CD4-positive, alpha-beta T cell treated with Interleukin-21 for 1 hour (primary cell): ENCODE results near the gene SYT1.

Experiments
- DNase-seq: peaks from one replicate; pipeline ENCODE4 v3.0.0-alpha.2; 2020

The SYT1 gene

GRCh38 chr12:79367032-79367589, 502.5 kb downstream of the SYT1 start:
- no peak for DNase-seq

- DNase-seq = no peak
These were observed 505.4 kb downstream of the SYT1 start for GRCh38 chr12:79370021-79370420.

GRCh38 chr12:79371226-79371625, 506.7 kb downstream of the SYT1 start:
- DNase-seq = no peak

- no peak for DNase-seq
These were observed 509.4 kb downstream of the SYT1 start for GRCh38 chr12:79373896-79374499.

- no peak for DNase-seq
These were observed 510.0 kb downstream of the SYT1 start for GRCh38 chr12:79374545-79374944.

- no peak for DNase-seq
These were observed 510.5 kb downstream of the SYT1 start for GRCh38 chr12:79375050-79375449.

GRCh38 chr12:79378496-79378895, 513.9 kb downstream of the SYT1 start:
- no peak for DNase-seq

GRCh38 chr12:79380402-79380801, 515.8 kb downstream of the SYT1 start:
- DNase-seq = no peak

- no peak for DNase-seq
These were observed 517.0 kb downstream of the SYT1 start for GRCh38 chr12:79381248-79382208.

GRCh38 chr12:79384551-79384950, 520.0 kb downstream of the SYT1 start:
- DNase-seq = no peak

GRCh38 chr12:79388011-79388410, 523.4 kb downstream of the SYT1 start:
- no peak for DNase-seq

GRCh38 chr12:79393842-79394241, 529.3 kb downstream of the SYT1 start:
- DNase-seq = no peak

- no peak for DNase-seq
These were observed 533.0 kb downstream of the SYT1 start for GRCh38 chr12:79397609-79398008.

- no peak for DNase-seq
These were observed 535.9 kb downstream of the SYT1 start for GRCh38 chr12:79400481-79400880.

GRCh38 chr12:79402606-79403005, 538.0 kb downstream of the SYT1 start:
- no peak for DNase-seq

- DNase-seq = no peak
These were observed 542.4 kb downstream of the SYT1 start for GRCh38 chr12:79406993-79407392.

GRCh38 chr12:79407671-79408622, 543.4 kb downstream of the SYT1 start:
- DNase-seq = no peak

- no peak for DNase-seq
These were observed 544.1 kb downstream of the SYT1 start for GRCh38 chr12:79408689-79409088.

- DNase-seq = no peak
These were observed 545.0 kb downstream of the SYT1 start for GRCh38 chr12:79409562-79409961.

- no peak for DNase-seq
These were observed 547.2 kb downstream of the SYT1 start for GRCh38 chr12:79411791-79412190.

- no peak for DNase-seq
These were observed 549.2 kb downstream of the SYT1 start for GRCh38 chr12:79413796-79414195.

- no peak for DNase-seq
These were observed 549.7 kb downstream of the SYT1 start for GRCh38 chr12:79414252-79414651.

GRCh38 chr12:79415321-79415720, 550.7 kb downstream of the SYT1 start:
- no peak for DNase-seq
